CD4-positive, alpha-beta T cell treated with Interleukin-4 for 1 hour (primary cell): ENCODE results near the gene REEP5.
A peak's percentile ranks its signal among the peaks of the same experiment; 100 is the strongest.
"Not testable (repeated sequence)": the region's sequence is repeated elsewhere in the genome, so short reads cannot be mapped to it uniquely, and the experiment has no call there.

Experiments used
- DNase-seq, 2 donors: peaks; one replicate each; pipeline ENCODE4 v3.0.0-alpha.2; 2020 to 2022

Gene REEP5

GRCh38 chr5:112921833-112922817 is at the start of gene REEP5:
REEP5 (minus strand) TSS chr5:112922227; CDS start chr5:112922190, 37 bp downstream.
- DNase-seq: peak; percentile 83 to 86

GRCh38 chr5:112971276-112971675 is 49.2 kb upstream of the REEP5 start:
- no peak for DNase-seq

GRCh38 chr5:112968411-112969106 is 46.5 kb upstream of the REEP5 start:
- no peak for DNase-seq

- DNase-seq: no peak
Observed at GRCh38 chr5:112967520-112968083, 45.6 kb upstream of the REEP5 start.

GRCh38 chr5:112965733-112966306 is 43.8 kb upstream of the REEP5 start:
- DNase-seq: no peak

- DNase-seq: not testable (repeated sequence)
Observed at GRCh38 chr5:112963374-112963733, 41.3 kb upstream of the REEP5 start.

GRCh38 chr5:112960863-112961504 is 39.0 kb upstream of the REEP5 start:
- no peak for DNase-seq

- no peak for DNase-seq
Observed at GRCh38 chr5:112960315-112960714, 38.3 kb upstream of the REEP5 start.

GRCh38 chr5:112959872-112960271 is 37.8 kb upstream of the REEP5 start:
- DNase-seq: not testable (repeated sequence)

- no peak for DNase-seq
Observed at GRCh38 chr5:112958093-112959088, 36.4 kb upstream of the REEP5 start.

GRCh38 chr5:112957036-112957808 is 35.2 kb upstream of the REEP5 start:
- DNase-seq: no peak

- DNase-seq: no peak
Observed at GRCh38 chr5:112956606-112957005, 34.6 kb upstream of the REEP5 start.

GRCh38 chr5:112951124-112951702 is 29.2 kb upstream of the REEP5 start:
- DNase-seq: no peak

GRCh38 chr5:112948458-112948857 is 26.4 kb upstream of the REEP5 start:
- DNase-seq: no peak

GRCh38 chr5:112940670-112941069 is 18.6 kb upstream of the REEP5 start:
- DNase-seq: no peak

- no peak for DNase-seq
Observed at GRCh38 chr5:112938286-112938685, 16.3 kb upstream of the REEP5 start.

GRCh38 chr5:112935675-112936074 is 13.6 kb upstream of the REEP5 start:
- no peak for DNase-seq

GRCh38 chr5:112934366-112934663 is 12.3 kb upstream of the REEP5 start:
- no peak for DNase-seq

- DNase-seq: no peak
Observed at GRCh38 chr5:112933651-112934365, 11.8 kb upstream of the REEP5 start.

GRCh38 chr5:112933105-112933504 is 11.1 kb upstream of the REEP5 start:
- no peak for DNase-seq
